NCI-H1930 (cell line): ENCODE results near the gene BFSP2.
"Not testable (repeated sequence)": the region's sequence is repeated elsewhere in the genome, so short reads cannot be mapped to it uniquely, and the experiment has no call there.

ENCODE experiments used
- DNase-seq, 2 experiments: peaks; one replicate each; lab custom pipeline; 2025; lab: John Stamatoyannopoulos, UW

Gene BFSP2

DNA sequence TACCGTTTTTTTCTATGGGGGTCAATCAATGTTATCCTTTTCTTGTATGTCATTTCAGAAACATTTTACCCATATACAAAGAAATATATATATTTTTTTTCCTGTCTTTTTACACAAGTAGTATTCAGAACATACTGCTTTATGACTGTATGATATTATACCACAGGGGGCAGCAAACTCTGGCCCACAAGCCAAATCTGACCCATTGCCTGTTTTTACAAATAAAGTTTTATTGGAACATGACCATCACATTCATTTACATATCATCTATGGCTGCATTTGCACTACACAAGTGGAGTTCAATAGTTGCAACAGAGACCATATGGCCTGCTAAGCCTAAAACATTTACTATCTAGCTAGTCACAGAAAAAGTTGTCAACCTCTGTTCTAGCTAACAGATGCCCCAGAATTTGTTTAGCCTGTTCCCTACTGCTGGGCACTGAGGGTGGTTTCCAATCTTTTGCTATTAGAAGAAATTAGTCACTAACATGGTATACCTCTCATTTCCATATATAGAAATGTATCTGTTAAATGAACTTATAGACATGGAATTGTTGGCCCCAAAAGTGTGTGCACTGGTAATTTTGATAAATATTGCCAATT is 57.7 kb downstream of the BFSP2 start:
- no peak for DNase-seq

DNA sequence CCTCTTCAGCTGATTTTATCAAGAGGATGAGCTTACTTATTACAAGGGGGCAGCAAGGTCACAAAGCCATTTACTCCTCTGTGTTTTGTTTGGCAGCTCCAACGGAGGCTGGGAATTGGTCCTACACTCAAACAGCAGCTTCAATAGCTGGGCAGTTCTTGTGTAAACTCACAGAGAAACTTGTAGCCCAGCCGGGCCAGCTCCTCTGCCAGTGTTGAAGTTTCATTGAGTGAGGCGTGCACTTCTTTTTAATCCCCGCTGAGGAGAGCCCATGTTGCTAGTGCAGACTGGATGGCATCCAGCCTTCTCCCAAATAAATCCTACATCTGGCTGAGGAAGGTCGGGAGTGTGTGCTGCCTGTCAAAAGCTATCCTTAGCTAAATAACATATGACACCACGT is 59.5 kb downstream of the BFSP2 start:
- DNase-seq, result no peak

DNA sequence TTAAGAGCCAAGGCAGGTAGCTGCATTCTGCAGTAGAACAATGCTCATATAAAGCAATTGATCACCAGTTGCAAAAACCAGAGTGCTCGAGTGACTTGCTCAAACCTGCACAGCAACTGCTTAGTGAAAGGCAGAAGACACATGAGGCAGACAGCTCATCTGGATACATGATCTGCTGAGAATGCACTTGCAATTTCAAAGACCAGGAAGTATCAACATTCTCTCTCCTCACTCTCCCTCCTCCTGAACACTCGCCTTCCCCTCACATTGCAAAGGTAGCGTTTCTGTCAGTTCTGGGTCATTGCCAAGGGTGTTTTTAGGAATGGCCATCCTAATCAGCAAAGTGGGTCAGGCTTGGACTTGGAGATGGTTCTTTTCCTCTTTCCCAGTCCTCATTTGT is 61.0 kb downstream of the BFSP2 start:
- DNase-seq, result no peak

DNA sequence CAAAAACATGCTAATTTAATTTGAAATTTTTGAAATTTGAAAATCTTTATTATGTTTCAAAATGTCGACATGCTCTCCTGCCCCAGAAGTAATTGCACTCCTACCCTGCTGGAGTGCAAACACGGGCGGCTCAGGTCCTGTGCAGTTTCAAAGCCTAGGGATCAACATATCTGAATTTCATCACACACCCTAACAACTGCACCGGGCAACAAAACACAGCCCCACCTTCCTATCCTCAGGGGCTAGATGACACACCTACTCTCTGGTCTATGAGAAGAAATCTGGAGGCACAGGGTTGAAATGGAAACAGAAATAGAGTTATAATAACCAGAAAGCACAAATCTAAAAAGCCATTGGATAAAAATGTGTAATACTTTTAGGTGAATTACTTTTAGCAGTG is 61.4 kb downstream of the BFSP2 start:
- DNase-seq, result no peak

DNA sequence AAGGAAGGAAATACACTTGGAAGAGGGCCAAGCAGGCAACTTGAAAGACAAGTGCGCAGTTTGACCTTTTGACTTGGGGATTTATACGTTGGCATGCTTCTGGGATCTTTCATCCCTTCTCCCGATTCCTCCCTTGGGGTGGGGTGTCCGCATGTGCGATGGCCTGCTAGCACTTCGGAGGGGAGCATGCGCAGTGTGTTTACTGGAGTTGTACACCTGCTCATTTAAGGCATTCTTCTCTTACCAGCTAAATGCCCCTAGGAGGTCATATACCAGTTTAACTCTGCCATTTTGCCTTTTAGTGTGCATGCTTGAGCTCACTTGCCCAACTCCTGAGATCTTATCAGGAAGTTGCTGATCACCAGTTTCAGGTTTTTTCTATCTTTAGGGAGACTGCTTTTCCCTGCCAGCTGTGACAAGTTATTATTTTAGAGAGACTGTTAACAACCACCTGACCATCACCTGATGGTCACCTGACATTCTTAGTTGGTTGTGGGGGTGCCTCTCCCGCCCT is 63.5 kb downstream of the BFSP2 start:
- DNase-seq, result no peak

DNA sequence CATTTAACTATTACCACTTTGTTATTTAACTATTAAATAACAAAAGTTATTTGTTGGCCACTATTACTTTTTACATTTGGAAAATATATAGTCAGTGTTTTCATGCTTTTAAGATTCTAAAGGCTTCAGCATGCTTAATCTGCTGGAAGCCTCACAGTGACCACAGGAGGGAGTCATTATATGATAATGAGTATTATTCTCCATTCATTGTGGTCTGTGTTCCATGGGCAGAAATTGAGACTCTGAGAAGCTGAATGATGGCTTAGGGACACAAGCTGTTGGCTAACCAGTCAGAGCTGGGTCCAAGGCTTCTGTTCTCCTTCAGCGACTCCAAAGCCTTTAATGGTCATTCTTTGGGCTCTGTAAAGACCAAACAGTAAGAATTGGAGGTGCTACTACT is 64.7 kb downstream of the BFSP2 start:
- no peak for DNase-seq

DNA sequence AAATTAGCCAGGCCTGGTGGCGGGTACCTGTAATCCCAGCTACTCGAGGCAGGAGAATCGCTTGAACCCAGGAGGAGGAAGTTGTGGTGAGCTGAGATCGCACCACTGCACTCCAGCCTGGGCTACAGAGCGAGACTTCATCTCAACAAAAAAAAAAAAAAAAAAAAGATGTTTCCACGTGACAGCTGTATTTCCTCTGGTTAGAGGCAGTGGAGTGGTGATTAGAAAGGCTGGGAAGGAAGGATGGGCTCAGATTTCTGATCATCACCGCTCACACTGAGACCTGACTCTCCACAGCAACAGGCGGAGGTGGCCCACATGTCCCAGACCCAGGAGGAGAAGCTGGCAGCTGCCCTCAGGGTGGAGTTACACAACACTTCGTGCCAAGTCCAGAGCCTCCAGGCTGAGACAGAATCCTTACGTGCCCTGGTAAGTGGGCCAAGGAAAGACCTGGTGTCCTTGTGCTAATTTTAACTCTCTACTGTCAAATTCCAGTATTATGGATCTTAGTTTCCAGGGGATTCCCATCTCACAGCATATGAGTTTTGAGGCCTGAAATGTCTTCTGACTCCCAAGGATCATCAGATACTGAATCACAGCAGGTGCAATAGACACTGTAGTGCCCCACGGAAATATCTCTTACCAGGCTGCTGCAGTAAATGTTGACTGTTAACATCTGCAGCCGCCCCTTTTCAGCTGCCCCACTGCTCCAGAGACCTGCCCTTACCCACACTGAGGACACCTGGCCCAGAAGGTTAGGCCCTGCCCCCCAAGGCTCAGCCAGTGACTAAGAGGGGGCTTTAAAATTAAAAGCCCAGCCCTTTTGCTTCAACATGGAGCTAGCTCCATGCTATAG is 66.9 kb downstream of the BFSP2 start:
- no peak for DNase-seq

DNA sequence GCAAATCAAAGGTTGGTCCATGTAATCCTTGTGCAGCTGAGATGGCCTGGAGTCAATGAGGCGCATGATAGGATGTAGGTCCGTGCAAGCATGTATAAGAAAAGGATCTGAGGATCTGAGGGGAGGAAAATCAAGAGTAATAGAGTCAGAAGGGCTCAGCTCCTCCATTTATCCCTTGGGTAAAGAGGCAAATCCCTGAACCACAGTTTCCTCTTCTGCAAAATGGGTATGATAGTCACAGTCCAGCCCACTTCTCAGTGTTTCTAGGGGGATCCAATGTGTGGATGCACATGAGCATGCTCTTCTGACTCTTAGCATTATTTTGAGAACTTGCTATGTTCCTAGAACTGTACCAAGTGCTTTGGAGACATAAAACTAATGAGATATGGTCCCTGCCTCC is 67.9 kb downstream of the BFSP2 start:
- DNase-seq, result no peak

DNA sequence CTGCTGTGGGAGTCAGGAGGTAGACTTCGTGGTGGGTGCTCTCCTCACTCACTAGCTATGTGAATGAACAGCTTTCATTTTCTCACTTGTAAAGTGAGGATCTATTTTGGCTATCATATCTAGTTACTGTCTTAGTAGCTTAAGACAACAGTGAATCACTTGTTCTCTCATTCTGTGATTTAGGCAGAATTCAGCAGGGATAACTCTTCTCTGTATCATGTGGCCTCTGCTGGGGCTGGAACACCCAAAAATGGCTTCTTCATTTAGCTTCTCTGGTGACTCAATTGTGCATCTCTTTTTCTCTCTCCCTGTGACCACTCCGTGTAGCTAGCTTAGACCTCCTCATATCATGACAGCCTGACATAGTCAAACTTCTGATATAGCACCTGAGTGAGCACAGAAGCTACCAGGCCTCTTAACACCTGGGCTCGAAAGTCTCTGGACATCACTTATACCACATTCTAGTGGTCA is 68.4 kb downstream of the BFSP2 start:
- DNase-seq, result no peak

DNA sequence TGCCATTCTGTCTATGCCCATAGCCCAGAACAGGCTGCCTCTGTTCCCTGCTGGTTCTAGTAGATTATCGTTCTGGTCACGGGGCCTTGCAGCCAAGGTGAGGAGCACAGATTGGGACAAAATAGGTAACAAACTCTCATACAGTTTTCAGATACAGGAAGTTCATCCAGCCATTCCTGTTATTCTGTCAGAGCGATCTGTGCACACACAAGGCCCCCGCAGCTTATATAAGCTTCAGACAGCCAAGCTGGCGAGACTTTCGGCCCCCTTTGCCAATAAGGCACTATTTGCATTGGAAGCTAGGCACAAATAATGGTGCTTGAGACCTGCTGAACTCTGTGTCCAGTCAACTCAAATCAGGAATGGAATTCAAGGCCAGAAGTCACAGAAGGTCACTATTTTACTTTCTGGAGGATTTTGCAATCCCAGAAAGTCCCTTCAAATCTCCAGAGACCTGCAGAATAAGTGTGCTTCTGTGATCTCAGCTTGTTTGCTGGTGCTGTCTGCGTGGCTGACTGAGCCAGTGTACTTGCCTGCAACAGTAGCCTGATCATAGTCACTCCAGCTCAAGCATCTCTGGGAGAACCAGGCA is 69.4 kb downstream of the BFSP2 start:
- no peak for DNase-seq

DNA sequence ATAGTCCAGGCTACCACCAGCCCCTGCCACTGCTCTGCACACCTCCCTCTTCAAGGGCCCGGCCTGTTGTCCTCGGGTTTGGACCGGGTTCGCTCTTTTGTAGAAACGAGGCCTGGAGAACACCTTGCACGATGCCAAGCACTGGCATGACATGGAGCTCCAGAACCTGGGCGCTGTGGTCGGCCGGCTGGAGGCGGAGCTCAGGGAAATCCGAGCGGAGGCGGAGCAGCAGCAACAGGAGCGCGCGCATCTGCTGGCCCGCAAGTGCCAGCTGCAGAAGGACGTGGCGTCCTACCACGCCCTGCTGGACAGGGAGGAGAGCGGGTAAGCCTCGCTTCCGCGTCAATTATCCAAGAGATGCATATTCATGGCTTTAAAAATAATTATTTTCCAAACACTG is 72.4 kb downstream of the BFSP2 start:
- DNase-seq, result no peak

DNA sequence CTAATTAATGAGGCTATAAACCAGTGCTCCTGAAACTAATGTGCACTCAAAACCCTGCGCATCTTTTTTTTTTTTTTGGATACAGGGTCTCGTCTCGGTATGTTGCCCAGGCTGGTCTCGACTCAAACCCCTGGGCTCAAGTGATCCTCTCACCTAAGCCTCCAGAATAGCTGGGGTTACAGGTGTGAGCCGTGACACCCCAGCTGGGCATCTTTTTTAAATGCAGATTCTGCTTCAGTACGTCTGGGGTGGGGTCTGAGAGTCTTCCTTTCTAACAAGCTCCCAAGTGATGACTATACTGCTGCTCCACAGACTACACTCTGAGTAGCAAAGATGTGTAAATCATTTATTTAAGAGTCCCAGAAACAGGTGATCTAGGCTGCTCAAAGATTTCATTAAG is 73.0 kb downstream of the BFSP2 start:
- DNase-seq, result no peak

DNA sequence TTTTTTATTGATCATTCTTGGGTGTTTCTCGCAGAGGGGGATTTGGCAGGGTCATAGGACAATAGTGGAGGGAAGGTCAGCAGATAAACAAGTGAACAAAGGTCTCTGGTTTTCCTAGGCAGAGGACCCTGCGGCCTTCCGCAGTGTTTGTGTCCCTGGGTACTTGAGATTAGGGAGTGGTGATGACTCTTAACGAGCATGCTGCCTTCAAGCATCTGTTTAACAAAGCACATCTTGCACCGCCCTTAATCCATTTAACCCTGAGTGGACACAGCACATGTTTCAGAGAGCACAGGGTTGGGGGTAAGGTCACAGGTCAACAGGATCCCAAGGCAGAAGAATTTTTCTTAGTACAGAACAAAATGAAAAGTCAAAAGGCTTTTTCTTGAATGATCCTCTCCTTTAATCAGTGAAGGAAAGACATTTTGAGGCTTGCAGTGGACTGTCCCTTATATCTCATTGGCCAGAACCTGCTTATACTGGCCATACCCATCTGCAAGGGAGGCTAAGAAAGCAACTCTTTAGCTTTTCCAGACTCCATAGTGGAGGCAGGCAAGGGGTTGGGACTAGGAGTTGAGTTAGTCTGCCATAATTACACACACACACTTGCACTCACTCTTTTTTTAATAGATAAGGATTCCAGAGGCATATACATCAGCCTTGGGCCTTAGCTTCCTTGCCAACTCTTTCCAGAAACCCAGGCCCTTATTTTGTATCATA is 73.8 kb downstream of the BFSP2 start:
- not testable (repeated sequence) for DNase-seq

DNA sequence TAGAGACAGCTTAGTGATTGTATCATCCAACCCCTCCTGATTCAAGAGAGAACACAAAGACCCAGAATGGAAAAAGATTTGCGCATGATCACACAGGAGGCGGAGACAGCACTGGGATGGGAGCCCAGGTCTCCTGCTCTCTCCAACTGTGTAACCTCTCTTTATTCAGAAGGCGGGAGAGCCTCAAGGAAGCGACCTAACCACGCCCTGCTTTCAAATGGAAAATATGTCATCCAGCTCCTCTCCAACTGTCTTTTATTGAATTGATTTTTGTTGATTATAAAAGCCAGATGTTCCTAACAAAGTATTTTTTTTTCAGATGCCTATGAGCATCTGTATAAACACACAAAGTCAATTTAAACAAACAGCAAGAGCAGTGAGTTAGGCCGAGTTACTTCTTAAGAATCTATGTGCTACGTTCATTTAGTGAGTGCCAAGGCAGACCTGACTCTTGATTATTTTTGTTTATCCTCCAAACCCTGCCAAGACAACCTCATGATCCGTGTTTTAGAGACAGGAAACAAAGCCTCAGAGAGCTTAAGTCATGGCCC is 74.5 kb downstream of the BFSP2 start:
- DNase-seq, result no peak

DNA sequence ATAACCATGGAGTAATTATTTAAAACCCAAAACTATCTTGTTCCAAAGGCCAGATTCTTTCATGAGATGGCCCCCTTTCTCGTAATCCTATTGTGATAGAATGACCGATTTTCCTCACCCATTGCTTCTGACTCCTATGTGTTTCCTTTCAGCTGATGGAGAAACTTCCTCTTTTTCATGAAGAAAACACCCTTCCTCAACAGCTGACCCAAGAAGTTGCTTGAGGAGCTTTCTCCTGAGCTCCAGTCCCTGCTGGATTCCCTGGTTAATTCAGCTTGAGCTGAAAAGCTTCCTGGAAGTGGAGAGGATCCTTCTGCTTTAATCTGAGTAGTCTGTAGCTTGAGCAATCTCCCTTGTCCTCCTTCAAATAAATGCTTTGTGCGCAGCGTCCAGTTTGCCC is 75.0 kb downstream of the BFSP2 start:
- no peak for DNase-seq

DNA sequence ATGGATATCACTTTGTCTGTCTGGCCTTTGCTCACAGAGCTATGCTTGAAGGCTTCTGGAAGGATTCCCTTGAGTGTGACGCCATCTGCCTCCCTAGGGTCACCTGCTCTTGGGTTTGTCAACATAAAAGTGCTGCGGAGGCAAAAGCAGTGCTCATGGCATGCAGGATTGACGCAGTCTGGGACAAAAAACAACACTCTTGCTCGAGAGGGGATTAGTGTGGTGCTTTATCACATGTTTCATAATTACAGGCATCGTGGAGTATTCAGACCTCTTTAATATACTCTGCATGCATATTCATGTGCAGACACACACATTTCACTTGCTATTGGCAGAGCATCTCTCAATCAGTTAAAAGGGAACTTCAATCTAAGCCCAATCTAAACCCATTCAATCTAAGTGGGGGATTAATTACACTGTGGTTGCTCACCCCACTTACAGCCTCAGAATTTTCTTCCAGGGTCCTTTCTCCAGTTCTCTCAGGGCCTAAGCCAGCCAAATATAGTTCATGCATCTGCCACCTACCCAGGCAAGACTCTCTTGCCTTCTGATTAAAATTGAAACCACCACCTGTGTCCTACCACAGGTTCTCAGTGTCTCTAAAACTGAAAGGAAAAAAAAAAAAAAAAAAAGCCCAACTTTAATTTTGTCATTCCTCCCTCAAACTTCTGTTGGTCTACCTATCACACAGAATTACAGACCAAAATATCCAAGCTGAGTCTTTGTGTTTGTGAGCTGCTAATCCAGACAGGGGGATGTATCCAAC is 75.6 kb downstream of the BFSP2 start:
- DNase-seq, result no peak

DNA sequence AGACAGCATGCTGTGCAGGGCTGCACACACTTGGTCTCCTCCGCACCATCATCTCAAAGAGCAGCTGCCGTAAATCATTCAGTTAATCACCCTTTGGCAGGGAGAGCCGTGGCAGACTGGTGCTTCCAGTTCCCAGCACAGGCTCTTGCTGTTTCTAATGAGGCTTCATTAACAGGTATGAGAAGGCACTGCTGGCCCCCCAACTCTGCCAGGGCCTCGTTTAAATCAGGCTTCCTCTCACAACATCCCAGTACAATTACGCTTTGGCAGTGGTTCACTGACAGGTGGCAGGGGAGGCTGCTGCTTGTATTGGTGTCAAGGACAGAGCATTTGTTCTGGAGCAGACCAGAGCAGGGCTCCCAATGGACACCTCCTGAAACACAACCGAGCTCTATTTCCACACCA is 77.1 kb downstream of the BFSP2 start:
- DNase-seq, result no peak

DNA sequence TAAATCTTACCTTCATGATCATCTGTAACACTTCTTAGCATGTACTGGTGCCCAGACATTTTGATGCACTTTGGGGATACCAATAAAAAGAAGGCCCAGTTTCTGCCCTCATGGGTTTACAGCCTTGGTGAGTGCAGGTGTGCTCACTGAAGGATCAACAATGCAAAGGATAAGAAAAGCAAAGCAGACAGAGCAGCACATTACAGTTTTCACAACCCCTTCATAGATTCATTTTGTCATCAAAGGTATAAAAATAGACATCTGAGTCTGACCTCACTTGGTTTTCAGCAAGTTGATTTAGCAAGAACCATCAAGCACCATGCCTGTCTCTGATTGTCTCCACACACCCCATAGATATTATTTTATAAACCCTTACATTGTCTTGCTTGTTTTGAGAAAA is 77.6 kb downstream of the BFSP2 start:
- no peak for DNase-seq

DNA sequence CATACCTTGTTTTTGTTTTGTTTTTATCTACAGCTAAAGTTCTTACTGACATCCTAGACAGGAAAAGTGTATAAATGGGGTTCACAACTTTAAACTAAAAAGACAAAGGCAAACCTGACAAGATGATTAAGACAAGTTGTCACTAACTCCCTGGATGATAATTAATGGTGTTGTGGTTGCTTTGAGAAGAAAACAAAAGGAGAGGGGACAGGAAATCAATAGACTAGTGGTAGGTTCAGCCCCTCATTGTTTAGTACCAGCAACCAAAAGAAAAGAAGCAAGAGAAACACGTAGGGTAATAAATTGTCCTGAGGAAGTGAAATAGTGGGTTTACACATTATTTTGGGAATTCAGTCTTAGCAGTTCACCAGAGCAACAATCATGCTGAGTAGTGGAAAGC is 78.8 kb downstream of the BFSP2 start:
- DNase-seq, result no peak

DNA sequence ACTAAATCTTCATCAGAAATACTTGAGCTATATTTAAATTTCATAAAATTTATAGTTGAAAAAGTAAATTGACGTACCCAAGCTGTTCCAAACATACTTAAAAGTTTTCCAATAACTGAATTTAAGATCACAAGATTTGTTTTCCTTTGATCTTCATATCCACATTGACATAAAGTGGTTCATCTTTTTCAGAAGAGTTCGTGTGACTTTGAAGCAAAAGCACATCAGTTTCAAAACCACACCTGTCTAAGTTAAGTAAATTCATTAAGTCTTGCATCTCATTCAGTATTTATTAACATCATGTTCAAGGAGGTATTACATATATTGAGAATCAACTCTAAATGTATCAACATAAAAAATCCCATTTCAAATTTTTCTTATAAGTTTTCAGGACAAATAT is 79.5 kb downstream of the BFSP2 start:
- no peak for DNase-seq

DNA sequence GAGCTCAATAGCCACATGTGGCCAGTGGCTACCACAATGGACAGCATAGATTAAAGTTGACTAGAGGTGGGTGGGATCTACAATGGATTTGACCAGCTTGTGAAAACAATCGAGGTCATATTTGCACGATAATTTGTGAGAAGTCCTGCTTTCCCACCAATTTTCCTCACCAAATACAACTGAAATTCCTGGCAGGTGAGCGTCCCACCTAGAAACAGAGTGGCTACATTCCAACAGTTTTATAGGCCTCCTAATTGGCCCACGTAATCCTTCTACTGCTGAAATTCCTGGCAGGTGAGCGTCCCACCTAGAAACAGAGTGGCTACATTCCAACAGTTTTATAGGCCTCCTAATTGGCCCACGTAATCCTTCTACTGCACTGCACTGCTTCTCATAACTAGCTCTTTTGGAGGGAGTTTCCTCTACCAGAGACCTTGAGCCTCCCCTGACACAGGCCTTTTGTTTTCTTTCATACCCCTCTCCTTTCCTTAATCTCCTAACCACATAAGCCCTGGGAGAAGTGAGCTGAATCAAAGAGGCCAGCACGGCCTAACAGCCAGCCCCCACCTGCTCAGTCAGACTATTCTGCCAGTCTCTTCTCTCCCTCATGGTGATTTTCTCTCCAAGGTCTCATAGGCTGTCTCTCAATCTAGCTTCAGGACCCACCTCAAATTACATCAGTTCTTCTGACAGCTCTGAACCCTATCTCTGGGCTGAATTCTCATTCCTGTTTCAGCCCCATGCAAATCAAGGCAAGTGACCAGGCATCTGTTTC is 80.2 kb downstream of the BFSP2 start:
- no peak for DNase-seq
